Activated effector memory CD4-positive, alpha-beta T cell treated with Interleukin-2 at 50 U/mL for 16 hours (primary cell): ENCODE measurements around the gene PTPRN2.
"Not testable (repeated sequence)": the region's sequence is repeated elsewhere in the genome, so short reads cannot be mapped to it uniquely, and the experiment has no call there.

Source experiments
- DNase-seq: peaks from one replicate; pipeline ENCODE4 v3.0.0-alpha.2; 2020

Gene PTPRN2

GRCh38 chr7:158587162-158588084, at the start of gene PTPRN2:
TSS of gene PTPRN2 (minus strand) at chr7:158587823.
- DNase-seq, result peak; percentile 33

DNA sequence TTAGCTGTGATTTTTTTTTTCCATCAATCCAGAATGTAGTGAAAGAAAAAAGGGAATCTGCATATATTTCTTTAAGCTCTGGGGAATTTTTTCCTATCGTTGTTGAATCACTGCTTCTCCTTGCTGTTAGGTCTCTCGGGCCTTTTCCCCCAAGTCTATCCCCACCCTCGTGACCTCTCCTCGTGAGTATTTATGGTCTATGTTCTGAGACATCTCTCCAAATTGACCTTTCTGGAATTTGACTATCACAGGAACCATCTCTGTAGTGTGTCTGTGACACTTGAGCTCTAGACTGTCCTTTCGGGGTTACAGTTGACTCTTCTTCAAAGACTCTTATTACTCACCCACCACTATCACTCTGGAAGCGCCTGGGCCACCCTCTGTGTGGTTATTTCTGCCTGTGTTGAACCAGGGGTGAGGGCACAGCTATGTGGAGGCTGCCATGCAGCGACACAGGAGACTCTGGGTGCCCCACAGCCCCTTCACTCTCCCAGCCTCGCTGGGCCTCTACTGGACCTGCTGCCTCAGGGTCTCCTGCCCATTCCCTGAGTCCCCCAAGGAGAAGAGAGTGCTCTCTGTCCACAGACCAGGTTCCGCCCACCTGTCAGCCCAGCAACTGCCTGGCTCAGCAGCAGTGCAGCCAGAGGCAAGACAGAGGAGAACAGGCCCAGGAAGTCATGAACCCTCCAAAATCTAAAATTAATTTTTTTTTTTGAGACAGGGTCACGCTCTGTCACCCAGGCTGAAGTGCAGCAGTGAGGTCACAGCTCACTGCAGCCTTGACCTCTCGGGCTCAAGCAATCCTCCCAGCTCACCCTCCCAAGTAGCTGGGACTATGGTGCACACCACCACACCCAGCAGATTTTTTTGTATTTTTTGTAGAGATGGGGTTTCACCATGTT, 45.7 kb upstream of the PTPRN2 start:
- no peak for DNase-seq

DNA sequence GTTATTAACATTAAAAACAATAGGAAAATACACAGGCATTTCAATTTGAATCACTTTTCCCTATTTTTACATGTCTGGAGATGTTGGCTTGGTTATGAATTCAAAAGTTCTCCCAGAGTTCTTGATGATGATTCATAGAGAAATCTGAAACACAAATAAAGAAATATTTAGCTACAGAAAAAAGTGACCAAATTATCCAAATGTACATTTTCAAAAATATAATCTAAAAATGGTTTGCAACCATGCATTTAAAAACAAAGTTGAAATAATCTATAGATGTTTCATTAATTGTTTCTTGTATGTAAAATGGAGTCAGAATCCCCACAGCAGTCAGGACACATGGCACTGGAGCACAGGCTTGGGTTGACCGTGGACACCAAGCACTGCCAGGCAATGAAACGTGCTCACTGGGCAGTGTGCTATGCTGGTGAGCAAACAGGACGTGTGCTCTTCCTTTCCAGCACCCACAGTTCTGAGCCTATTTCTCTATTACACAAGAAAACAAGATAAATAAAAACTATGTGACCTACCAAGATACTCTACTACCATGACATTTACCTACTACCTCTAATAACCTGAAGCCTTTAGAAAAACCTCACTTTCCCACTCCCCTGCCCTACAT, 44.1 kb upstream of the PTPRN2 start:
- no peak for DNase-seq

GRCh38 chr7:158626289-158626688, 38.7 kb upstream of the PTPRN2 start:
- not testable (repeated sequence) for DNase-seq

- DNase-seq, result no peak
Measured at GRCh38 chr7:158623241-158623640, 35.6 kb upstream of the PTPRN2 start.

DNA sequence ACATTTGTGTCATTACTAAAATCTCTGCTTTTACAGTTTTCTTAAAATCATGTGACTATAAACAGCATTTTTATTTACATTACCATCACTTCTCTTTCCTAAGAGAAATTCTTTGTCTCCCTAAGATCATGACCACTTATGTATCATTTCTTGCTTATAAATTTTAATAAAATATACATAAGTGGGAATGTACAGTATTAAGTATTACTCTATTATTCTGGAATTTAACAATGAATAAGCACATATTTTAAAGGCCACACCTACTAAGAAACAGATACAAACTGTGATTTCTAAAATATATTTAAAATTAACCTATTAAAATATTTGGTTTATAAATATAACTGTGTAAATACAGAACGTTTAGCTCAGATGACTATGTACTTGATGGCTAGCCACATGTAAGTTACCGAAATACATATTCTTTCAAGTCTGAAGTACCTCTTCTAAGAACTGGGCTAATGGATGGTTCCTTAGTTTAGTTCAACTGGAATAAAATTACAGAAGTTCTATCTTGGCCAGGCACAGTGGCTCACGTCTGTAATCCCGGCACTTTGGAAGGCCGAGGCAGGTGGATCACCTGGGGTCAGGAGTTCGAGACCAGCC, 33.3 kb upstream of the PTPRN2 start:
- no peak for DNase-seq

DNA sequence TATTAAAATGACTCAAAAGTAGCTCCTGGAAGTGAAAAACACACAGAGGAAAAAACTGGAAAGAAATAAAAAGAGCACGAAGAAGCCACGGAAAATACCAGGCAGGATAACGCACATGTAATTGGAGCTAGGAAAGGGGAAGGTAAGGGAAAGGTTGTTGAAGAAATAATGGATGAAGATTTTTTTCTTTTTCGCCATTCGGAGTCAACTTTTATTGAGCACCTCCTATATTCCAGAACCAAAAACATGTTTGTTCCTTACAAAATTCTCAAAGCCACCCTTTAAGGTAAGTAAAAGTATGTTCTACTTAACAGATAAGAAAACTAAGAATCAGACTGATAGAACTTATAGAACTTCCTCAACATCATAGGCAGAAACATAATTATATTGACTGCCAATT, 32.8 kb upstream of the PTPRN2 start:
- no peak for DNase-seq

DNA sequence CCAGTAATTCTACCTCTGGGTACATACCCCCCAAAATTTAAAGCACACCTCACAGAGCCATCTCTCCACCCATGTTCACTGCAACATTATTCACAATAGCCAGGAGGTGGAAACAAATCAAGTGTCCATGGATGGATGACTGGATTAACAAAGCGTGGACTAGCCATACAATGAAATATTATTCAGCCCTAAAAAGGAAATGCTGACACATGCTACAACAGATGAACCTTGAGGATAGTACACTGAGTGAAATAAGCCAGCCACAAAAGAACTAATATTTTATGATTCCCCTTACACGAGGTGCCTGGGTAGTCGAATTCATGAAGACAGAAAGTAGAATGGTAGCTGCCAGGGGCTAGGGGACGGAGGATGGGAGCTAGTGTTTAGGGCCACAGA, 31.1 kb upstream of the PTPRN2 start:
- no peak for DNase-seq

- no peak for DNase-seq
Measured at GRCh38 chr7:158617737-158618128, 30.1 kb upstream of the PTPRN2 start.

- DNase-seq, result no peak
Measured at GRCh38 chr7:158616050-158616449, 28.4 kb upstream of the PTPRN2 start.

GRCh38 chr7:158614700-158615099, 27.1 kb upstream of the PTPRN2 start:
- no peak for DNase-seq

- DNase-seq, result no peak
Measured at GRCh38 chr7:158613481-158613880, 25.9 kb upstream of the PTPRN2 start.

GRCh38 chr7:158612546-158612945, 24.9 kb upstream of the PTPRN2 start:
- DNase-seq, result no peak

DNA sequence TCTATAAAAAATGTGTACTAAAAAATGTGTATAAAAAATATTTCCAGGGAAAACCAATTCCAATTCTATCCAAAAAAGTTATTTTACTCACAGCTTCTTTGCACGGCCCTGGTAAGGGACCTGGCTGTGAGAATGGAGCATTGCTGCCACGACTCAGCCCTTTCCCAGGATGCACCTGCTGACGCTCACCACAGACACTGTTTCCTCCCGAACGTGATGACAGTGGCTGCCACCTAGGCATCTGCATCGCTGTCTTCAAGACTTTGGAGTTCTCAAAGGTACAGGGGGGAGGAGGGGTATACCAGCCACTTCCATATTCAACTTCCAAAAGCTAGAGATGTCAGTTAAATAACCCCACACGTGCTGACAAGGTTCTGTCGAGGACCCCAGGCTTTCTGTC, 23.9 kb upstream of the PTPRN2 start:
- no peak for DNase-seq

- DNase-seq, result no peak
Measured at GRCh38 chr7:158609313-158609974, 21.8 kb upstream of the PTPRN2 start.

DNA sequence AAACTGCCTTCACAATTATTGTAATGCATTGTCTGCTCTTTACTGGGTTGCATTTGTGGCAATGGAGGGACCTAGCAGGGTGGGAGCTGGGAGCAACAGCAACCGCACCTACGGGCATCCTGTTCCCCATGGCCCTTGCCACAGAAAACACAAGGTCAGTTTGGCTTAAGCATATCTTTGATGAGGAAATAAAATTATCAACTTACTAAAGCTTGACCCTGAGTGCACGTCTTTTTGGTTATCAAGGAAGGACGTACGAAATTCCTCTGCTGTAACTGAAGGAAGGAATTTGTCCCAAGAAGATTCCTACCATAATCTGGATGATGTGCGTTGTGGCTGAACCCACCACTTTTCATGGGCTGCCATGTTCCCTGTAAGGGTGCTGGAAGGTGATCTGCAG, 19.9 kb upstream of the PTPRN2 start:
- DNase-seq, result no peak

DNA sequence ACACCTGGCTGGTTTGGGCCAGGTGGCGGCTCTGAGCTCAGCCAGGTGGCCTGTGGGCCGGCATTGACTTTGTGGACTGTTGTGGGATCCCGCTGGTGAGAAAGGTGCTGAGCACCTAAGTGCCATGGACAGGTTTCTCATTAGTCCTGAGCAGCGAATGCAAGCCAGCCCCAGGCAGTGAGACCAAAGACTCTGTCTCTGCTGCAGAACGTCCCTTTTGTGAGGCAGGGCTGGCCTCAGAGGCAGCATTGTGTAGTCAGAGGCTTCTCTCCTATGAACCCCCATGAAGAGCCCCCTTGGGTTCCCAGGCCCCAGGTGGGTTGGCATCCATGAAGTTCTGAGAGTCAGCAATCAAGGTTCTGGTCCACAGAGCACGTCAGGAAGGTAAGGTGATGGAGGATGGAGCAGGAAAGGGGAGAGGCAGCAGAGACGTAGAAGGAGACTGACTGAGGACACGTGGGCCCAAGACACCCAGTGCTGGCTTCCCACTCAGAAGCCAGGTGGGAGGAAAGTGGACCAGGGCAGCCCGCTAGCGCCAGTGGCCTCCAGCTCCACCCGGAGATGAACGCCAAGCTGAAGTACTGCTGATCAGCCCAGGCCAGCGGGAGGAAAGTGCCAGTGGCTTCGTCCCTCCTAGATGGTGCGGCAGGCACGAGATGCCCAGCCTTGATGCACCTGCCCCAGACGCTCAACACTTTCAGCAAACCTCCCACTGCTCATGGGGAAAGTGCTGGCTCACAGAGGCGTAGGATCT, 19.2 kb upstream of the PTPRN2 start:
- DNase-seq, result no peak

DNA sequence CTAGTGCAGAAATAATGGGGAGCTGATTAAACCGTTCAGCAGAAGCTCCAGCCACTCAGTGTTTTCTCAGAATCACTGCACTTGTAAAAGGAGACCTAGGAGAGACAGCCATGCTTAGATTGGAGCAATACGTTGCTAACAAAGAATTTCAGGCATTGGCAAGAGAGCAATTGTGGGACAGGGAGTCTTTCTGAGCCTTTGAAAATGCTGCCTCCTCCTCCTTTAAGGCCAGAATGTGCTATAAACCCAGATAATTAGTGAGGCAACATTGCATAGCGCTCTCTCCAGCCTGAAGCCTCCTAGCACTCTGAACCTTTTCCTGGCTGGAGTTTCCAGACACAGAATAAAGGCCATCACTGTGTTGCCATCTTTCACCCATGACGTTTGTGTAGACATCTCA, 18.5 kb upstream of the PTPRN2 start:
- no peak for DNase-seq

- DNase-seq, result no peak
Measured at GRCh38 chr7:158603773-158604755, 16.4 kb upstream of the PTPRN2 start.
